Spleen (tissue), 7 donors: ENCODE measurements around the gene GBE1.

ENCODE experiments used
- CTCF ChIP-seq, 11 experiments: fragments of 200-600 bp in 7 of 11; fragments of 450-650 bp in 4 of 11; sonication (generic) in 4 of 11; IDR thresholded peaks in 8 of 11; conservative IDR thresholded peaks in 3 of 11; 1 replicate in 7 of 11; 2 replicates in 4 of 11; pipeline versions ENCODE4 v1.4.0 to v1.8.0; 2016 to 2021; ENCODE audit warnings: antibody characterized with exemption in 11 of 11, inconsistent platforms in 4 of 11, mild to moderate bottlenecking in 1 of 11
- POLR2A ChIP-seq, 3 donors: fragments of 450-650 bp; IDR thresholded peaks; one replicate each; pipeline ENCODE4 v1.5.1; 2017; ENCODE audit warnings: antibody characterized with exemption in 3 of 3, mild to moderate bottlenecking in 1 of 3
- POLR2AphosphoS5 ChIP-seq, 3 donors: sonication (generic); formaldehyde crosslinking; IDR thresholded peaks; one replicate each; pipeline ENCODE4 v1.5.1; 2017; ENCODE audit warnings: antibody characterized with exemption in 3 of 3
- donor health status: DM: no; HTN: no; CAD: no; lungs with moderate emphysema.
- donor health status: DM: no; HTN: no; CAD: no.
- donor health status: DM: no; HTN: no; CAD: no.

GRCh38 chr3:81568378-81568777 lies 193.1 kb downstream of the GBE1 start:
- TF ChIP-seq POLR2AphosphoS5 (IDR thresholded peaks at IDR 0.05) (no peak), POLR2A (IDR thresholded peaks at IDR 0.05) (no peak), CTCF (IDR thresholded peaks at IDR 0.05 in 8 of 11, conservative IDR thresholded peaks at IDR 0.05 in 3 of 11) (no peak)
